ENCODE results near the gene BNC2.

GRCh38 chr9:16735001-16735400, 135.5 kb downstream of the BNC2 start:
- TF ChIP-seq USF1 (IDR thresholded peaks at IDR 0.05): no peak
- no peak for TF ChIP-seq FOXM1 (IDR thresholded peaks at IDR 0.05; ENCODE audit: borderline replicate concordance, low read depth)
- TF ChIP-seq EP300 (IDR thresholded peaks at IDR 0.05; ENCODE audit: borderline replicate concordance): no peak
- no peak for TF ChIP-seq TEAD4 (IDR thresholded peaks at IDR 0.05)
- TF ChIP-seq, protein P1, sequence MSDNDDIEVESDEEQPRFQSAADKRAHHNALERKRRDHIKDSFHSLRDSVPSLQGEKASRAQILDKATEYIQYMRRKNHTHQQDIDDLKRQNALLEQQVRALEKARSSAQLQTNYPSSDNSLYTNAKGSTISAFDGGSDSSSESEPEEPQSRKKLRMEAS (IDR thresholded peaks at IDR 0.05): no peak
- no peak for TF ChIP-seq REST (IDR thresholded peaks at IDR 0.05; ENCODE audit: low read depth)
- TF ChIP-seq CREB1 (IDR thresholded peaks at IDR 0.05; ENCODE audit: low read depth): no peak
- TF ChIP-seq TAF1 (IDR thresholded peaks at IDR 0.05; ENCODE audit: low read depth): no peak
- no peak for TF ChIP-seq ZBTB7A (IDR thresholded peaks at IDR 0.05; ENCODE audit: low read depth)
- TF ChIP-seq TCF12 (IDR thresholded peaks at IDR 0.05; ENCODE audit: low read depth): no peak
- TF ChIP-seq CEBPB (IDR thresholded peaks at IDR 0.05): no peak
- no peak for TF ChIP-seq RAD21 (IDR thresholded peaks at IDR 0.05; ENCODE audit: low read depth)
- TF ChIP-seq EGR1 (IDR thresholded peaks at IDR 0.05): no peak

Measured in Ishikawa (cell line).